Measurements from ENCODE around the gene L1CAM. TPM values are rescaled to one million over a fixed set of nuclear protein-coding genes. Genes with fewer than 3 reads are reported as not detected.

Gene L1CAM
- total and polyA plus RNA-seq, 2 of the 8 experiments (the other 6 are each of a cell fraction or from before 2014, with no cell fraction given) = 11.0 to 43.0 TPM

- no peak overlapping the region for H4K5ac ChIP-seq (ENCODE audit: insufficient read length, low read depth, low read length)
- no peak overlapping the region for H3K56ac ChIP-seq (replicated peaks; ENCODE audit: insufficient read length, low read depth, low read length)
- no peak overlapping the region for H2BK120ac ChIP-seq (replicated peaks; ENCODE audit: low read depth, low read length)
- no peak overlapping the region for H3K27ac ChIP-seq (ENCODE audit: low read depth, low read length)
- no peak for DNase-seq (ENCODE audit: low read depth in 1 of 2, low spot score in 2 of 2)
- H3K79me1 ChIP-seq (ENCODE audit: low read depth, low read length) = no peaks in the 10 kb centered on the region; the same call in 1 of the 2 replicates
- H2BK15ac ChIP-seq (ENCODE audit: low read length) = no peak overlapping the region
- H4K8ac ChIP-seq (ENCODE audit: extremely low read depth, insufficient read depth, low read length) = no peak overlapping the region
- no peak overlapping the region for H3K18ac ChIP-seq (ENCODE audit: extremely low read depth, low read length)
- H3K14ac ChIP-seq (ENCODE audit: insufficient read length) = no peak overlapping the region
- CTCF ChIA-PET (ENCODE audit: partially characterized antibody) = interaction anchor here (0.7 to 19.6 kb wide), 9 partner anchors 9 to 445 kb away, joined by 3 to 272 read pairs (median 3); partner anchors contain the start of gene RENBP
- peak overlapping the region in 1 of 2 experiments; percentile 50; a peak in 3 of 4 replicates for H3K4me2 ChIP-seq (ENCODE audit: insufficient read depth in 1 of 2, low read depth in 2 of 2, low read length in 2 of 2)
- POLR2A ChIA-PET (ENCODE audit: partially characterized antibody) = interaction anchor here (0.7 to 14.9 kb wide), 9 partner anchors 13 to 206 kb away, joined by 3 to 231 read pairs (median 5); partner anchors contain the start of genes HCFC1, IDH3G, L1CAM and NAA10
- no peak overlapping the region for H3K4ac ChIP-seq (replicated peaks; ENCODE audit: insufficient read length, low read depth, low read length)
- H2BK12ac ChIP-seq (ENCODE audit: low read depth, low read length) = no peak overlapping the region
- H4K91ac ChIP-seq (replicated peaks; ENCODE audit: insufficient read length, low read length) = no peak overlapping the region
- no peak overlapping the region for H2BK20ac ChIP-seq (ENCODE audit: low read length)
- H3K4me1 ChIP-seq (replicated peaks in 1 of 4; ENCODE audit: control insufficient read depth in 3 of 4, insufficient read depth in 4 of 4, low read length in 3 of 4) = peaks cover 3 to 15% (median 11%) of the 10 kb centered on the region in 4 experiments
- no peaks in the 10 kb centered on the region for H4K20me1 ChIP-seq (replicated peaks in 1 of 2; ENCODE audit: control insufficient read depth in 1 of 2, insufficient read depth in 2 of 2, low read length in 2 of 2)
- H2AK5ac ChIP-seq (ENCODE audit: low read depth, low read length) = no peak overlapping the region
- peaks cover 15% of the 10 kb centered on the region; the same call in 1 of the 2 replicates for H3K23me2 ChIP-seq (ENCODE audit: low read depth, low read length)
- no peaks in the 10 kb centered on the region for H3K9me3 ChIP-seq (ENCODE audit: insufficient read depth in 2 of 2, low read depth in 1 of 2, low read length in 1 of 2)
- no peak for FAIRE-seq
- H3K23ac ChIP-seq (ENCODE audit: insufficient read length) = no peak overlapping the region
- H3K36me3 ChIP-seq (ENCODE audit: control insufficient read depth in 2 of 4, insufficient read depth in 4 of 4, low read length in 3 of 4) = peaks cover 0 to 10% (median 4%) of the 10 kb centered on the region in 4 experiments; a peak in 2 of 8 replicates
- no peak overlapping the region for H3K9ac ChIP-seq (replicated peaks in 1 of 4; ENCODE audit: extremely low read depth in 1 of 4, low read depth in 3 of 4, low read length in 3 of 4)
- H2AFZ ChIP-seq (ENCODE audit: low read length) = no peak overlapping the region
- no peak overlapping the region for H2BK5ac ChIP-seq (ENCODE audit: low read depth, low read length)
- H3K79me2 ChIP-seq (ENCODE audit: control insufficient read depth in 1 of 2, insufficient read depth in 2 of 2, low read length in 2 of 2) = peaks cover 0 to 11% of the 10 kb centered on the region in 2 experiments; a peak in 2 of 4 replicates
- no peaks in the 10 kb centered on the region for H3K27me3 ChIP-seq (replicated peaks in 1 of 4; ENCODE audit: control insufficient read depth in 3 of 4, extremely low read depth in 1 of 4, insufficient read depth in 3 of 4, low read length in 3 of 4)
- 90% methylated on average over 5 of the region's 9 CpGs; no CpG with 5 or more reads in 1 of the 2 experiments for WGBS, 2 experiments (ENCODE audit: extremely low coverage in 1 of 2, insufficient coverage in 1 of 2, insufficient read length in 1 of 2, insufficient replicate concordance in 2 of 2, low coverage in 1 of 2, low lambda C conversion rate in 2 of 2, missing lambda C conversion rate in 1 of 2)
- H3K4me3 ChIP-seq (ENCODE audit: extremely low read depth in 1 of 4, insufficient read depth in 2 of 4, low read depth in 3 of 4, low read length in 4 of 4) = no peak overlapping the region
- TF ChIP-seq FOSL1 (IDR thresholded peaks at IDR 0.05; ENCODE audit: insufficient read depth, low read depth, low read length) = no peak
- TF ChIP-seq RAD21 (IDR thresholded peaks at IDR 0.05 in 1 of 2, conservative IDR thresholded peaks at IDR 0.05 in 1 of 2; ENCODE audit: low read depth in 2 of 2, low read length in 2 of 2) = no peak
- TF ChIP-seq ATF2 (IDR thresholded peaks at IDR 0.05; ENCODE audit: low read length) = no peak
- no peak for TF ChIP-seq SP4 (IDR thresholded peaks at IDR 0.05; ENCODE audit: low read length)
- TF ChIP-seq HDAC6 (IDR thresholded peaks at IDR 0.05; ENCODE audit: low read depth, low read length) = no peak
- TF ChIP-seq TAF1 (IDR thresholded peaks at IDR 0.05; ENCODE audit: low read depth, low read length) = no peak
- no peak for TF ChIP-seq TCF12 (IDR thresholded peaks at IDR 0.05; ENCODE audit: low read depth, low read length)
- no peak for TF ChIP-seq SIRT6 (IDR thresholded peaks at IDR 0.05; ENCODE audit: low read length)
- TF ChIP-seq CEBPB (IDR thresholded peaks at IDR 0.05; ENCODE audit: low read depth, low read length) = no peak
- TF ChIP-seq PHF8 (conservative IDR thresholded peaks at IDR 0.05; ENCODE audit: low read depth, low read length) = no peak
- no peak for TF ChIP-seq ZNF274 (IDR thresholded peaks at IDR 0.05; ENCODE audit: borderline replicate concordance, extremely low read depth, low read length)
- TF ChIP-seq ATF3 (IDR thresholded peaks at IDR 0.05; ENCODE audit: insufficient read depth, low read depth, low read length) = no peak
Observed at GRCh38 chrX:153928846-153929245, 42.9 kb upstream of the L1CAM start.
